Body of pancreas (tissue), 4 donors: ENCODE measurements around the gene VANGL1.

Experiments
- CTCF ChIP-seq, 7 experiments: fragments of 450-650 bp in 4 of 7; fragments of 200-600 bp in 3 of 7; sonication (generic) in 3 of 7; IDR thresholded peaks; one replicate each; pipeline ENCODE4 v1.5.1; 2016 to 2019; ENCODE audit warnings: antibody characterized with exemption in 7 of 7
- POLR2A ChIP-seq, 3 donors: fragments of 450-650 bp; IDR thresholded peaks; one replicate each; pipeline ENCODE4 v1.6.1; 2016; ENCODE audit warnings: antibody characterized with exemption in 3 of 3, mild to moderate bottlenecking in 2 of 3

GRCh38 chr1:115671176-115671934, 29.6 kb downstream of the VANGL1 start:
- TF ChIP-seq CTCF (IDR thresholded peaks at IDR 0.05) (no peak), POLR2A (IDR thresholded peaks at IDR 0.05) (no peak)
